ENCODE results near the gene CDK1. TPM values are rescaled to one million over a fixed set of nuclear protein-coding genes. Genes with fewer than 3 reads are reported as not detected.

CDK1 gene
- total and polyA plus RNA-seq, 2 donors (not counting 3 experiments of a cell fraction or from before 2014, with no cell fraction given), result 19.9 to 70.1 TPM

GRCh38 chr10:60760711-60761210, 17.5 kb upstream of the CDK1 start:
- Histone ChIP-seq H3K4me3 (replicated peaks in 1 of 3; ENCODE audit: insufficient read depth in 1 of 3, low read depth in 1 of 3, low read length in 3 of 3) (no peak overlapping the region), H3K4me1 (ENCODE audit: control insufficient read depth, extremely low read depth, insufficient read depth, low read length) (no peaks in the 10 kb centered on the region), H3K4me2 (ENCODE audit: insufficient read depth, low read length) (no peak overlapping the region), H3K9me1 (replicated peaks; ENCODE audit: control insufficient read depth, extremely low read depth, insufficient read depth, low read length) (no peaks in the 10 kb centered on the region), H3K27ac (ENCODE audit: insufficient read depth, low read depth, low read length) (no peak overlapping the region), H3K9me3 (replicated peaks; ENCODE audit: control insufficient read depth, insufficient read depth, low read length) (no peaks in the 10 kb centered on the region), H3K79me2 (ENCODE audit: control insufficient read depth, insufficient read depth, low read length) (no peaks in the 10 kb centered on the region), H2AFZ (ENCODE audit: low read depth, low read length) (no peak overlapping the region), H3K9ac (replicated peaks; ENCODE audit: extremely low read depth, insufficient read depth, low read length) (no peak overlapping the region), H3K27me3 (ENCODE audit: control insufficient read depth in 2 of 2, insufficient read depth in 2 of 2, low read length in 2 of 2) (peaks cover 11 to 13% of the 10 kb centered on the region in 2 experiments), H3K36me3 (ENCODE audit: control insufficient read depth in 2 of 2, extremely low read depth in 1 of 2, insufficient read depth in 2 of 2, low read length in 2 of 2) (no peaks in the 10 kb centered on the region), H4K20me1 (replicated peaks; ENCODE audit: control insufficient read depth, extremely low read depth, insufficient read depth, low read length) (no peaks in the 10 kb centered on the region)
- FAIRE-seq (no peak), DNase-seq (ENCODE audit: low read depth, low spot score) (no peak)
- intact Hi-C loops (cut with micrococcal nuclease), result no loop called here
- CTCF ChIA-PET, result no interaction called here
- dilution Hi-C loops (cut with MboI; ENCODE audit: extremely low pct_ligation_motif_present, low sequenced_read_pairs), result no loop called here
- BruUV-seq (replicated peaks), result no TSS peak
- TF ChIP-seq GATA2 (IDR thresholded peaks at IDR 0.05; ENCODE audit: insufficient read depth, insufficient read length, low read depth, low read length) (no peak), EZH2 (IDR thresholded peaks at IDR 0.05; ENCODE audit: borderline replicate concordance, low read depth, low read length, severe bottlenecking) (no peak), FOS (IDR thresholded peaks at IDR 0.05; ENCODE audit: borderline replicate concordance, insufficient read depth, low read length) (no peak), POLR2A (IDR thresholded peaks at IDR 0.05; ENCODE audit: low read depth, low read length) (no peak), JUN (IDR thresholded peaks at IDR 0.05; ENCODE audit: borderline replicate concordance, insufficient read depth, insufficient read length, low read depth) (no peak), POLR2AphosphoS5 (IDR thresholded peaks at IDR 0.05; ENCODE audit: insufficient read depth, low read depth, low read length) (no peak), MYC (IDR thresholded peaks at IDR 0.05; ENCODE audit: low read depth, low read length) (no peak)
- TF ChIP-seq, protein P1, sequence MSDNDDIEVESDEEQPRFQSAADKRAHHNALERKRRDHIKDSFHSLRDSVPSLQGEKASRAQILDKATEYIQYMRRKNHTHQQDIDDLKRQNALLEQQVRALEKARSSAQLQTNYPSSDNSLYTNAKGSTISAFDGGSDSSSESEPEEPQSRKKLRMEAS (IDR thresholded peaks at IDR 0.05; ENCODE audit: insufficient read depth, insufficient read length), result no peak
- POLR2A ChIA-PET, result no interaction called here

GRCh38 chr10:60762554-60762953, 15.7 kb upstream of the CDK1 start:
- no peaks in the 10 kb centered on the region for H3K79me2 ChIP-seq (ENCODE audit: control insufficient read depth, insufficient read depth, low read length)
- DNase-seq (ENCODE audit: low read depth, low spot score), result no peak
- CTCF ChIA-PET, result no interaction called here
- no peaks in the 10 kb centered on the region for H3K9me3 ChIP-seq (replicated peaks; ENCODE audit: control insufficient read depth, insufficient read depth, low read length)
- POLR2A ChIA-PET, result no interaction called here
- H3K4me3 ChIP-seq (replicated peaks in 1 of 3; ENCODE audit: insufficient read depth in 1 of 3, low read depth in 1 of 3, low read length in 3 of 3), result no peak overlapping the region
- no peak overlapping the region for H2AFZ ChIP-seq (ENCODE audit: low read depth, low read length)
- no peaks in the 10 kb centered on the region for H3K36me3 ChIP-seq (ENCODE audit: control insufficient read depth in 2 of 2, extremely low read depth in 1 of 2, insufficient read depth in 2 of 2, low read length in 2 of 2)
- no peaks in the 10 kb centered on the region for H4K20me1 ChIP-seq (replicated peaks; ENCODE audit: control insufficient read depth, extremely low read depth, insufficient read depth, low read length)
- no peaks in the 10 kb centered on the region for H3K4me1 ChIP-seq (ENCODE audit: control insufficient read depth, extremely low read depth, insufficient read depth, low read length)
- H3K4me2 ChIP-seq (ENCODE audit: insufficient read depth, low read length), result no peak overlapping the region
- intact Hi-C loops (cut with micrococcal nuclease) (no loop called here), dilution Hi-C loops (cut with MboI; ENCODE audit: extremely low pct_ligation_motif_present, low sequenced_read_pairs) (no loop called here)
- peaks cover 8 to 11% of the 10 kb centered on the region in 2 experiments for H3K27me3 ChIP-seq (ENCODE audit: control insufficient read depth in 2 of 2, insufficient read depth in 2 of 2, low read length in 2 of 2)
- no peak for FAIRE-seq
- no peak overlapping the region for H3K9ac ChIP-seq (replicated peaks; ENCODE audit: extremely low read depth, insufficient read depth, low read length)
- no TSS peak for BruUV-seq (replicated peaks)
- no peaks in the 10 kb centered on the region for H3K9me1 ChIP-seq (replicated peaks; ENCODE audit: control insufficient read depth, extremely low read depth, insufficient read depth, low read length)
- no peak overlapping the region for H3K27ac ChIP-seq (ENCODE audit: insufficient read depth, low read depth, low read length)
- TF ChIP-seq JUN (IDR thresholded peaks at IDR 0.05; ENCODE audit: borderline replicate concordance, insufficient read depth, insufficient read length, low read depth) (no peak), CTCF (IDR thresholded peaks at IDR 0.05; ENCODE audit: extremely low read depth in 1 of 2, insufficient read depth in 1 of 2, low read depth in 1 of 2, low read length in 2 of 2) (no peak), POLR2AphosphoS5 (IDR thresholded peaks at IDR 0.05; ENCODE audit: insufficient read depth, low read depth, low read length) (no peak), FOS (IDR thresholded peaks at IDR 0.05; ENCODE audit: borderline replicate concordance, insufficient read depth, low read length) (no peak), POLR2A (IDR thresholded peaks at IDR 0.05; ENCODE audit: low read depth, low read length) (no peak), EZH2 (IDR thresholded peaks at IDR 0.05; ENCODE audit: borderline replicate concordance, low read depth, low read length, severe bottlenecking) (no peak), GATA2 (IDR thresholded peaks at IDR 0.05; ENCODE audit: insufficient read depth, insufficient read length, low read depth, low read length) (no peak), MYC (IDR thresholded peaks at IDR 0.05; ENCODE audit: low read depth, low read length) (no peak)
- TF ChIP-seq, protein P1 (IDR thresholded peaks at IDR 0.05; ENCODE audit: insufficient read depth, insufficient read length), result no peak

Measured in endothelial cell of umbilical vein (primary cell).